Prostate gland (tissue), 2 donors: ENCODE results near the gene RNF220. TPM values are rescaled to one million over a fixed set of nuclear protein-coding genes. Genes with fewer than 3 reads are reported as not detected.

Experiments
- DNase-seq: peaks from one replicate; pipeline ENCODE4 v3.0.0-alpha.2; 2019; ENCODE audit warnings: low spot score
- H3K27ac ChIP-seq, 2 donors: fragments of 200-600 bp; sonication (generic); 2 replicates each; pipeline ENCODE4 v1.5.1; 2017 to 2019
- H3K27me3 ChIP-seq: fragments of 200-600 bp; sonication (generic); replicated peaks from 2 replicates; pipeline ENCODE4 v1.5.1; 2019; ENCODE audit not compliant: insufficient read depth
- H3K36me3 ChIP-seq, 2 donors: fragments of 200-600 bp; sonication (generic); 1 replicate in 1 of 2; 2 replicates in 1 of 2; pipeline versions ENCODE4 v1.5.1 to v1.8.1; 2017 to 2019
- H3K4me1 ChIP-seq: fragments of 200-600 bp; sonication (generic); replicated peaks from 2 replicates; pipeline ENCODE4 v1.5.1; 2019
- H3K4me3 ChIP-seq, 2 donors: fragments of 200-600 bp; sonication (generic); 2 replicates each; pipeline ENCODE4 v1.5.1; 2017 to 2019
- H3K9me3 ChIP-seq: fragments of 200-600 bp; sonication (generic); 2 replicates; pipeline ENCODE4 v1.5.1; 2017
- POLR2A ChIP-seq: fragments of 450-650 bp; IDR thresholded peaks from one replicate; pipeline ENCODE4 v1.6.1; 2016; ENCODE audit warnings: antibody characterized with exemption, mild to moderate bottlenecking
- POLR2AphosphoS5 ChIP-seq: sonication (generic); formaldehyde crosslinking; IDR thresholded peaks from one replicate; pipeline ENCODE4 v1.6.1; 2017; ENCODE audit warnings: antibody characterized with exemption
- whole genome bisulfite sequencing: methylation state at CpG from one replicate; pipeline ENCODE4 v1.1.5; 2018; 5-methylcytosine and 5-hydroxymethylcytosine counted together
- intact Hi-C: fragments of 100-400 bp; cut with DNase I; formaldehyde crosslinking; loops from one replicate; pipeline ENCODE4 v1.14.2; 2022
- total RNA-seq, 2 donors: library from RNA; depleted of rRNA; stranded (reverse); fragments of >200 nt; gene quantifications; one replicate each; pipeline ENCODE4 v1.1.0, GENCODE V29; 2016
- TF ChIP-seq, protein P1 (sequence below), 4 experiments: fragments of 200-600 bp in 2 of 4; fragments of 450-650 bp in 2 of 4; sonication (generic) in 2 of 4; IDR thresholded peaks; 1 replicate in 3 of 4; 2 replicates in 1 of 4; pipeline ENCODE4 v1.5.1; 2016 to 2019; ENCODE audit warnings: antibody characterized with exemption in 4 of 4, mild to moderate bottlenecking in 2 of 4, moderate library complexity in 2 of 4

RNF220 gene
- total RNA-seq, 2 donors from 2014 or later, result 116 to 147 TPM

DNA sequence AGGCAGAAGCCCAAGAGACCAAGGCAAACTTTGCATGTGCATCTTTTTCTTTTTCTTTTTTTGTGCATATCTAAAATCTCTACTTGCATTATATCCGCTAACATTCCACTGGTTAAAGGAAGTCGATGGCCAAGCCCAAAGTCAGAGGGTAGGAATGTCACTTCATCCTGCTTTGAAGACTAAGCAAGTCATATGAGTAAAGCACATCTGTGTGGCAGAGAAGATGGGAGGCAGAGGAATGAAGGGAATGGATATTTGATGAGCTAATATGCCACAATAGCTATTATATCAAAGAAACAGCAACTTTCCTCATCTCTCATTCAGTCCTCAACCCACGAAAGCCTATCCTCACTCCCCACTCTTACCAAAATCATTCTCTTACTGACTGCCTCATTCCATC, 59.3 kb downstream of the RNF220 start:
- H3K4me1 ChIP-seq, result no peaks in the 10 kb centered on the region
- H3K27ac ChIP-seq, result no peak overlapping the region
- H3K9me3 ChIP-seq, result no peaks in the 10 kb centered on the region
- no peaks in the 10 kb centered on the region for H3K36me3 ChIP-seq
- intact Hi-C loops, result no loop called here
- WGBS, result 84% methylated on average over 3 of the region's 3 CpGs
- no peaks in the 10 kb centered on the region for H3K27me3 ChIP-seq
- TF ChIP-seq, protein P1, sequence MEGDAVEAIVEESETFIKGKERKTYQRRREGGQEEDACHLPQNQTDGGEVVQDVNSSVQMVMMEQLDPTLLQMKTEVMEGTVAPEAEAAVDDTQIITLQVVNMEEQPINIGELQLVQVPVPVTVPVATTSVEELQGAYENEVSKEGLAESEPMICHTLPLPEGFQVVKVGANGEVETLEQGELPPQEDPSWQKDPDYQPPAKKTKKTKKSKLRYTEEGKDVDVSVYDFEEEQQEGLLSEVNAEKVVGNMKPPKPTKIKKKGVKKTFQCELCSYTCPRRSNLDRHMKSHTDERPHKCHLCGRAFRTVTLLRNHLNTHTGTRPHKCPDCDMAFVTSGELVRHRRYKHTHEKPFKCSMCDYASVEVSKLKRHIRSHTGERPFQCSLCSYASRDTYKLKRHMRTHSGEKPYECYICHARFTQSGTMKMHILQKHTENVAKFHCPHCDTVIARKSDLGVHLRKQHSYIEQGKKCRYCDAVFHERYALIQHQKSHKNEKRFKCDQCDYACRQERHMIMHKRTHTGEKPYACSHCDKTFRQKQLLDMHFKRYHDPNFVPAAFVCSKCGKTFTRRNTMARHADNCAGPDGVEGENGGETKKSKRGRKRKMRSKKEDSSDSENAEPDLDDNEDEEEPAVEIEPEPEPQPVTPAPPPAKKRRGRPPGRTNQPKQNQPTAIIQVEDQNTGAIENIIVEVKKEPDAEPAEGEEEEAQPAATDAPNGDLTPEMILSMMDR (IDR thresholded peaks at IDR 0.05), result no peak
- TF ChIP-seq POLR2AphosphoS5, result no peak
- no peak for TF ChIP-seq POLR2A
- no peak for DNase-seq
- no peak overlapping the region for H3K4me3 ChIP-seq

DNA sequence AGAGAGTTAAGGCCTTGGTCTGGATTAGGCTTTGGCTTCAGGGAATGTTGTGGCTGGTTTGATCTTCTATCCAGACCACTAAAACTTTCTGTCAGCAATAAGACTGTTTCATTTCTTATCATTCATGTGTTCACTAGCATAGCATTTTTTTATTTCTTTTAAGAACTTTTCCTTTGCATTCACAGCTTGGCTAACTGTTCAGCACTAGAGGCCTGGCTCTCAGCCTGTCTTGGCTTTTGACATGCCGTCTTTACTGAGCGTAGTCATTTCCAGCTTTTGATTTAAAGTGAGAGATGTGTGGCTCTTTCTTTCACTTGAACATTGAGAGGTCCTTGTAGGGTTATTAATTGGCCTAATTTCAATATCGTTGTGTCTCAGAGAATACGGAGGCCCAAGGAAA, 62.5 kb downstream of the RNF220 start:
- Histone ChIP-seq H3K4me1 (no peaks in the 10 kb centered on the region), H3K27ac (no peak overlapping the region), H3K27me3 (no peaks in the 10 kb centered on the region), H3K4me3 (no peak overlapping the region), H3K36me3 (no peaks in the 10 kb centered on the region), H3K9me3 (no peaks in the 10 kb centered on the region)
- TF ChIP-seq POLR2AphosphoS5, result no peak
- no peak for TF ChIP-seq POLR2A
- TF ChIP-seq, protein P1 (IDR thresholded peaks at IDR 0.05), result no peak
- DNase-seq, result no peak
- intact Hi-C loops, result no loop called here
- 88% methylated on average over 4 of the region's 4 CpGs for WGBS

DNA sequence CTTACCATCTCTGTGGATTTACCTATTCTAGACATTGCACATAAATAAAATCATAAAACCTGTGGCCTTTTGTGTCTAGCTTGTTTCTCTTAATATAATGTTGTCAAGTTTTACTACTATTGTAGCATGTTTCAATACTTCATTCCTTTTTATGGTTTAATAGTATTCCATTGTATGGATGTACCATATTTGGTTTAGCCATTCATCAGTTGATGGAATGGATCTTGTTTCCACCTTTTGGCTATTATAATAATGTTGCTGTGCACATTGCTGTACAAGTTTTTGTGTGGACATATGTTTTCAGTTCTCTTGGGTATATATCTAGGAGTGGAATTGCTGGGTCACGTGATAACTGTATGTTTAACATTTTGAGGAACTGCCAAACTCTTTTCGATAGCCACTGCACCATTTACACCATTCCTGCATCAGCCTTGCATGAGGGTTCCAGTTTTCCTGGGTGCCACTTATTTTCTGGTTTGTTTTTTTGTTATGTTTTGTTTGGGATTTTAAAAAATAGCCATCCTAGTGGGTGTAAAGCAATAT, 66.9 kb downstream of the RNF220 start:
- Histone ChIP-seq H3K9me3 (no peaks in the 10 kb centered on the region), H3K27me3 (no peaks in the 10 kb centered on the region), H3K36me3 (no peaks in the 10 kb centered on the region), H3K27ac (no peak overlapping the region), H3K4me1 (no peaks in the 10 kb centered on the region), H3K4me3 (no peak overlapping the region)
- TF ChIP-seq POLR2AphosphoS5 (no peak), POLR2A (no peak)
- TF ChIP-seq, protein P1 (IDR thresholded peaks at IDR 0.05), result no peak
- intact Hi-C loops, result no loop called here
- DNase-seq, result no peak
- WGBS, result 74% methylated on average over 2 of the region's 2 CpGs

DNA sequence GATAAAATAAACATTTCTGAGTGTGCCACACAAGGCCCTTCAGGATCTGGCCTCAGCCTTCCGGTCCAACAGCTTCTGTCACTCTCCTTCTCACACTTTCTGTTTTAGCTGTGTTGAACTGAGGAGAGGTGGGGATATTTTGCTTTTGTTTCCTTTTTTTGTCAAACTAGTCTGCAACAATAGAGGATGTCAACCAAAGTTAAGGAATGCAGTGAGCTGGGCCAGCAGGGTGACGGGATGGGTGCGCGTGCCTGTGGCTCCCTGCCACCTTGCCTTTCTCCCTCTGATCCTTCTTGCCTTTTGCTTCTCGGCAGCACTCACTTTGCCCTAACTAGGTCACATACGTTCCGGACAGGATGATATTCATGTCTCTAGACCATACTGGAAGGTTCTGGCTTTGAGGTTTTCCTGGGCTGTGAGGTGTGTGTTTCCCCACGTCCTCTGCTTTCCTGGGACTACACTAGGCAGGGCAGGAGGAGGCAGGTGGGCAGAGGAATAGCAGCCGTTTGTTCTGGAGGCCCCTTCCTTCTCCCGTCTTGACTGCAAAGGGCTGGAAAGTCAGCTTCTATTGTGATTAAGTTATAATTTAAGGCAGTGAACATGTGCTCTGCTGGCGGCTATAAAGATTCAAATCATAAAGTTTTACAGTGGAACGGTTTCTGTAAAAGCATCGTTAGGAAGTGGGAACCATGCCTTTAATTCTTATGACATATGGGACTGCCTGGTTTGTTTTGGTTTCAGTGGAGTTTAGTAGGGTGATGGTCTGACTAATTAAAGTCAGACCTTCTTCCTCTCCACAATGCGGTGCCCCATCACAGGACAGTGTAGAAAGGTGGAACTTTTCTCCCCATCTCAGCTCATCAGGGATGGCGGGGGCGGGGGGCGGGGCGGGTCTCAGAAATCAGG, 67.8 kb downstream of the RNF220 start:
- Histone ChIP-seq H3K27me3 (no peaks in the 10 kb centered on the region), H3K27ac (peak overlapping the region; percentile 4 to 51), H3K4me1 (no peaks in the 10 kb centered on the region), H3K9me3 (no peaks in the 10 kb centered on the region), H3K36me3 (no peaks in the 10 kb centered on the region), H3K4me3 (no peak overlapping the region)
- intact Hi-C loops, result no loop called here
- DNase-seq, result peak; percentile 33
- TF ChIP-seq, protein P1 (IDR thresholded peaks at IDR 0.05), result no peak
- TF ChIP-seq POLR2AphosphoS5, result peak; percentile 37
- WGBS, result 8% methylated on average over 18 of the region's 18 CpGs

DNA sequence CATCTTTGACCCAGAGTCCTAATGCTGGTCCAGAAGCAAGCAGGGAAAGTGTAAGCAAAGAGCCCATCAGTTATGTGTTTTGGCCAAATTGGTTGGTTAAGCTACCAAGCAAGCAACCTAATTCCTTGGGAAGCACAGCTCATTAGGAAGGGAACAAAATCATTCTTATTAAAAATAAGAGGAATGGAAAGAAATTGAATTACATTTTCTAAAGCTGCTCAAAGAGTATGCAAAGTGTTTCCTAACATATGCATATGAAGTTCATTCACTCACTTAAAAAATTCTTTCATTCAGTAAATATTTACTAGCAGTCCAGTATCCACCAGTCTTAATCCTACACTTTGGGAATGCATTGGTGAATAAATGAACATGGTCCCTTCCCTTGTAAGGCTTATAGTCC, 71.8 kb downstream of the RNF220 start:
- Histone ChIP-seq H3K27ac (no peak overlapping the region), H3K36me3 (no peaks in the 10 kb centered on the region), H3K27me3 (no peaks in the 10 kb centered on the region), H3K4me1 (no peaks in the 10 kb centered on the region), H3K9me3 (no peaks in the 10 kb centered on the region), H3K4me3 (no peak overlapping the region)
- TF ChIP-seq POLR2AphosphoS5 (no peak), POLR2A (no peak)
- TF ChIP-seq, protein P1 (IDR thresholded peaks at IDR 0.05), result no peak
- intact Hi-C loops, result no loop called here
- DNase-seq, result no peak
